GM18526 (cell line): ENCODE measurements around the gene ACAP3.

Experiments
- POLR2A ChIP-seq: IDR thresholded peaks from 3 replicates; pipeline ENCODE4 v1.6.1; 2011; ENCODE audit not compliant: insufficient read length; ENCODE audit errors: extremely low read depth

ACAP3 gene

DNA sequence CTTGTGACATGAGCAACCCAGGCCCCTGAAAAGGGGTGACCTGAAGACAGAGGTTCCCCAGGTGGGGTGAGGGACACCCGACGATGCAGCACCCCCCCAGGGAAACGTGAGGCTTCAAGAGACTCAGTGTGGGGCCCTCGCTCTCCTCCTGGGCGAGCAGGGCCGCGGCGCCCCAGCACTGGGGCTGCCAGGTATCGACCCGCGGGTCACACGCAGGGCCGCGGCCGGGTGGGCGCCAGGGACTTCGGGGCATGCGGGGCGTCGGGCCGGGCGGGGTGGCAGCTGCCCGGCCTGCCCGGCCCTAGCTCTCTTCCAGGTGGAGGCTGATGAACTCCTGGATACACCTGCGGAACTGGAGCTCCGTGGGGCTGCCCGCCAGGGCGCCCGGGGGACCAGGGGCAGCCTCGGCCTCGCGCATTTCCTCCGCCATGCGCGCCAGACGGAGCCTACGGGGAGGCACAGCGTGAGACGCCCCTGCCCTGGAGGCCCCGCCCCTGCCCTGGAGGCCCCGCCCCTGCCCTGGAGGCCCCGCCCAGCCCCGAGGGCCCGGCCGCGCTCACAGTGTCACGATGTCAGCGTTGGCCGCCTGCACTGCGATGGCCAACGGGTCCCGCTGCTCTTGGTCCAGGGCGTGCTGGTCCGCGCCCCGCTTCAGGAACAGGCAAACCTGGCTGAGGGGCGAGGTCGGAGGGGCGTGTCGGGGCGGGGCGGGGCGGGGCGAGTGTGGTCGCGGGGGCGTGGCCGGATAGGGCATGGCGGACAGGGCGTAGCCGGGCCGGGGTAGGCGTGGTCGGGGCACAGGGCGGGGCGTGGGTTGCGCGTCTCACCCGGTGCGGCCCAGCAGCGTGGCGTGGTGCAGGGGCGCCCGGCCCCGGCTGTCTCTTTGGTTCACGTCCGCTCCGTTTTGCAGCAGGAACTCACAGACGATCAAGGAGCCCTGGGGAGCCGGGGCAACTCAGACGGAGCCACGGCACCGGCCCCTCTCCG lies 14.2 kb downstream of the ACAP3 start:
- no peak for TF ChIP-seq POLR2A

DNA sequence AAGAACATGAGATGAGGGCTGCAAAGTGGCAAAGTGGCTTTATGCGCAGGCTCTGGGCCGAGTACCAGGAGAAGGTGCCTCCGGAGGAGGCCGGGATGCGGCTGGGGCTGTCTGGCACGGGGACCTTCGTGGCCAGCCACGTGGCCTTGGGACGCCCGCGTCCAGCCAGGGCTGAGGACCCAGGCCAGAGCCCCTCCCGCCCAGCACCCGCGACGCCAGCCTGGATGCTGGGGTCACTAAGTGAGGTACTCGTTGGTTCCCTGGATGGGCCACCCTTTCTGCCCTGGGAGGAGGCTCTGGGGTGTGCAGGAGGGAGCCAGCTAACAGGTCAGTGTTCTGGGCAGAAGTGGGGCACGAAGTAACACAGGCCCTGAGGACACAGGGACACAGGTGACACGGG lies 14.9 kb downstream of the ACAP3 start:
- TF ChIP-seq POLR2A = no peak

DNA sequence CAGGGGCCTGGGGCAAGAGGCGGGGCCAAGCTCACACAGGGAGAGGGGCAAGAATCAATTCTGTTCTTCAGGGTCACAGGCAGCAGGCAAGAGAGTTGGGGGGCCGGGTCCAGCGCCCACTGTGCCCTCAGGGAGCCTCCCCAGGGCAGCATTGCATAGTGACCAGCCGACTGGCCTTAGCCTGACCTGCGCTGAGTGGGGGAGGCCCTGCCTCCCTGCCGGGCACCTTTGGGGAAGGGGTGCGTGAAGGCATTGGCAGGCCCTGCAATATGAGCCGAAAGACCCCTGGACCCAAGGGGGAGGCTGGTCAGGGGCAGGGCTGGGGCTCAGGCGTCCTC lies 15.3 kb downstream of the ACAP3 start:
- TF ChIP-seq POLR2A = no peak

- TF ChIP-seq POLR2A = no peak
Measured at GRCh38 chr1:1291548-1292441, 15.9 kb downstream of the ACAP3 start.

DNA sequence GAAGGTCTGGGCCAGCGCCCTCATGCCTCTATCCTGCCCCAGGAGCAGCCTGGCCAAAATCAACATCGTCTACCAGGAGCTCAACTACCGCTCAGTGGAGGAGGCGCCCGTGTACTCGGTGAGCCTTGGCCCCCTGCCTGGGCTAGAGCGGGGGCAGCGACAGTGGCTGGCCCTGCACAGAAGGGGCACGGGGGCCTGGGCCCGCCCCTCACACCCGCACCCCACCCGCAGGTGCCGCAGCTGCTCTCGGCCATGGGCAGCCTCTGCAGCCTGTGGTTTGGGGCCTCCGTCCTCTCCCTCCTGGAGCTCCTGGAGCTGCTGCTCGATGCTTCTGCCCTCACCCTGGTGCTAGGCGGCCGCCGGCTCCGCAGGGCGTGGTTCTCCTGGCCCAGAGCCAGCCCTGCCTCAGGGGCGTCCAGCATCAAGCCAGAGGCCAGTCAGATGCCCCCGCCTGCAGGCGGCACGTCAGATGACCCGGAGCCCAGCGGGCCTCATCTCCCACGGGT lies 16.7 kb downstream of the ACAP3 start:
- no peak for TF ChIP-seq POLR2A

DNA sequence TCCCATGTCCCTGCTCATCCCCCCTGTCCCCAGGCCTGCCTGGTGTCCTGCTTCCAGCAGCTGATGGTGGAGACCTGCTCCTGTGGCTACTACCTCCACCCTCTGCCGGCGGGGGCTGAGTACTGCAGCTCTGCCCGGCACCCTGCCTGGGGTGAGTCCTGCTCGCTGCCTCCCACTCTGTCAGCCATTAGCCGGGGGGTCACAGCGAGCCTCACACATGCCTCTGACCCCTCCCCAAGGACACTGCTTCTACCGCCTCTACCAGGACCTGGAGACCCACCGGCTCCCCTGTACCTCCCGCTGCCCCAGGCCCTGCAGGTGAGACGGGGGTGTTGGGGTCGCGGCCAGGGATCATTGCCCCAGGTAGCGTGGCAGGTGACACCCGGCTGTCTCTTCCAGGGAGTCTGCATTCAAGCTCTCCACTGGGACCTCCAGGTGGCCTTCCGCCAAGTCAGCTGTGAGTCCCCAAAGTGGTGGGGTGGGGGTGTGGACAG lies 17.4 kb downstream of the ACAP3 start:
- no peak for TF ChIP-seq POLR2A

- TF ChIP-seq POLR2A = no peak
Measured at GRCh38 chr1:1287288-1288110, 20.2 kb downstream of the ACAP3 start.

DNA sequence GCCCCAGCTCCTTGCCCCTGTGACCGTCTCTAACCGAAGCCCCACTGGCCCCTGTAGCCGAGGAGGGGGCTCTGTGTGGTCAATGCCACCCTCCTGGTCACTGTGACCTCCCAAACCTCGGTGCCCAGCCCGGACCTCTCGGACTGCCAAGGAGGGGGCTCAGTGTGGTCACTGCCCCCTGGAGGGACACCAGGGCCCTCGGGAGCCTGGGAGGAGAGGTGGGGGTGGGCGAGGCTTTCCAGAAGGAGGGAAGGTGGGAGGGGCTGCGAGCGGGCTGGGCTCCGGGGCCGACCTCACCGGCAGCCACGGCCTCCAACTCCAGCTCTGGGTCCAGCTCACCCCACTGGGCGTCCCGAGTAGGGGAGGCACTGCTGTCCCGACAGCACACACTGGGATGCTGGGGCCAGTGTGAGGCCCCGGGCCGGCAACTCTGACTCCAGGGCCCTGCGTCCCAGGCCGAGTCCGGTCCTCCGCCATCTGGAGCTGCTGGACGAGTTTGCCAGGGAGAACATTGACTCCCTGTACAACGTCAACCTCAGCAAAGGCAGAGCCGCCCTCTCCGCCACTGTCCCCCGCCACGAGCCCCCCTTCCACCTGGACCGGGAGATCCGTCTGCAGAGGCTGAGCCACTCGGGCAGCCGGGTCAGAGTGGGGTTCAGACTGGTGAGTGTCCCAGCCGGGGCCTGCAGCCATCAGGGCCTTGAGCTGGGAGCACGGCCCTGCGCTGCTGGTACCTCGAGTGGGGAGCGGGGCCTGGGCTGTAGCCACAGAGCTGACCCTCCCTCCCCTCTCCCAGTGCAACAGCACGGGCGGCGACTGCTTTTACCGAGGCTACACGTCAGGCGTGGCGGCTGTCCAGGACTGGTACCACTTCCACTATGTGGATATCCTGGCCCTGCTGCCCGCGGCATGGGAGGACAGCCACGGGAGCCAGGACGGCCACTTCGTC lies 21.1 kb downstream of the ACAP3 start:
- TF ChIP-seq POLR2A = no peak

DNA sequence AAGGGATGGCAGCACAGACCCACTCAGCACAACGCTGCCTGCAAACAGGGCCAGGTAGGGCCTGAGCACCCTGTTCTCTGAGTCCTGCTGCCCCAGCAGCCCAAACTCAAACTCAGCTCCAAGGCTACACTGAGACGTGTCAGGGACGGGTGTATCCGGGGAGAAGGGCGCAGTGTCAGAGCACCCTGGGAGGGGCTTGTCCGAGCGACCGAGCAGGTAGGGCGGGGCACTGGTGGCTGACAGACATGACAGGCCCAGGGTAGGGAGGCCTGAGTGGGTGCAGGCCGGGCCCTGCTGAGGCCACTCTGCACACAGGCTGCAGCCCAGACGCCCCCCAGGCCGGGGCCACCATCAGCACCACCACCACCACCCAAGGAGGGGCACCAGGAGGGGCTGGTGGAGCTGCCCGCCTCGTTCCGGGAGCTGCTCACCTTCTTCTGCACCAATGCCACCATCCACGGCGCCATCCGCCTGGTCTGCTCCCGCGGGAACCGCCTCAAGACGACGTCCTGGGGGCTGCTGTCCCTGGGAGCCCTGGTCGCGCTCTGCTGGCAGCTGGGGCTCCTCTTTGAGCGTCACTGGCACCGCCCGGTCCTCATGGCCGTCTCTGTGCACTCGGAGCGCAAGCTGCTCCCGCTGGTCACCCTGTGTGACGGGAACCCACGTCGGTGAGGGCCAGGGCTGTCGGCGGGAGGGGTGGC lies 22.0 kb downstream of the ACAP3 start:
- no peak for TF ChIP-seq POLR2A

- no peak for TF ChIP-seq POLR2A
Measured at GRCh38 chr1:1285102-1285571, 22.6 kb downstream of the ACAP3 start.

GRCh38 chr1:1284221-1285101 lies 23.3 kb downstream of the ACAP3 start:
- TF ChIP-seq POLR2A = no peak

GRCh38 chr1:1283821-1284220 lies 23.9 kb downstream of the ACAP3 start:
- no peak for TF ChIP-seq POLR2A
